GM19043 (cell line): ENCODE measurements around the gene CCDC142.

ENCODE experiments used
- ATAC-seq: cut with Tn5 transposase; IDR thresholded peaks from one replicate; pipeline ENCODE4 v1.9.1; 2021; ENCODE audit warnings: low read depth; ENCODE audit not compliant: unreplicated experiment

The CCDC142 gene

GRCh38 chr2:74515271-74515980 is 32.6 kb upstream of the CCDC142 start:
- ATAC-seq, result no peak

GRCh38 chr2:74514368-74515270 is 31.8 kb upstream of the CCDC142 start, which contains the start of gene TLX2:
Gene TLX2, plus strand, starts transcription at chr2:74514450. Its CDS starts 357 bp downstream, at chr2:74514807.
- no peak for ATAC-seq

- no peak for ATAC-seq
Observed at GRCh38 chr2:74513605-74514367, 31.0 kb upstream of the CCDC142 start.

- no peak for ATAC-seq
Observed at GRCh38 chr2:74512744-74513604, 30.2 kb upstream of the CCDC142 start.

- ATAC-seq, result no peak
Observed at GRCh38 chr2:74511104-74511989, 28.5 kb upstream of the CCDC142 start.

- no peak for ATAC-seq
Observed at GRCh38 chr2:74510272-74510671, 27.5 kb upstream of the CCDC142 start.

GRCh38 chr2:74507926-74508520 is 25.2 kb upstream of the CCDC142 start:
- peak; percentile 1 for ATAC-seq

GRCh38 chr2:74507145-74507925 is 24.5 kb upstream of the CCDC142 start, which contains the start of gene PCGF1:
Gene PCGF1, minus strand, starts transcription at chr2:74507695. Its CDS starts 27 bp downstream, at chr2:74507668.
- peak; percentile 85 for ATAC-seq

GRCh38 chr2:74505448-74506246 is 22.8 kb upstream of the CCDC142 start:
- no peak for ATAC-seq

- no peak for ATAC-seq
Observed at GRCh38 chr2:74504591-74504990, 21.8 kb upstream of the CCDC142 start.

GRCh38 chr2:74503506-74504475 is 21.0 kb upstream of the CCDC142 start:
- no peak for ATAC-seq

GRCh38 chr2:74502720-74503505 is 20.1 kb upstream of the CCDC142 start:
- ATAC-seq, result peak; percentile 32

GRCh38 chr2:74502147-74502719 is 19.4 kb upstream of the CCDC142 start:
- ATAC-seq, result no peak

- ATAC-seq, result no peak
Observed at GRCh38 chr2:74501335-74502071, 18.7 kb upstream of the CCDC142 start.
